Panc1 (cell line): ENCODE data around the gene GPX7.

Experiments
- SIN3A ChIP-seq: IDR thresholded peaks from 2 replicates; pipeline ENCODE4 v1.6.1; 2012; ENCODE audit warnings: low read depth, mild to moderate bottlenecking, low read length, moderate library complexity, borderline replicate concordance; ENCODE audit not compliant: insufficient read depth
- TCF7L2 ChIP-seq: IDR thresholded peaks from 2 replicates; pipeline ENCODE4 v1.6.1; 2011; ENCODE audit warnings: mild to moderate bottlenecking, low read depth, low read length, inconsistent platforms
- TF ChIP-seq, protein P1 (sequence below): fragments of 450-650 bp; IDR thresholded peaks from 2 replicates; pipeline ENCODE4 v1.5.1; 2017; ENCODE audit warnings: mild to moderate bottlenecking

DNA sequence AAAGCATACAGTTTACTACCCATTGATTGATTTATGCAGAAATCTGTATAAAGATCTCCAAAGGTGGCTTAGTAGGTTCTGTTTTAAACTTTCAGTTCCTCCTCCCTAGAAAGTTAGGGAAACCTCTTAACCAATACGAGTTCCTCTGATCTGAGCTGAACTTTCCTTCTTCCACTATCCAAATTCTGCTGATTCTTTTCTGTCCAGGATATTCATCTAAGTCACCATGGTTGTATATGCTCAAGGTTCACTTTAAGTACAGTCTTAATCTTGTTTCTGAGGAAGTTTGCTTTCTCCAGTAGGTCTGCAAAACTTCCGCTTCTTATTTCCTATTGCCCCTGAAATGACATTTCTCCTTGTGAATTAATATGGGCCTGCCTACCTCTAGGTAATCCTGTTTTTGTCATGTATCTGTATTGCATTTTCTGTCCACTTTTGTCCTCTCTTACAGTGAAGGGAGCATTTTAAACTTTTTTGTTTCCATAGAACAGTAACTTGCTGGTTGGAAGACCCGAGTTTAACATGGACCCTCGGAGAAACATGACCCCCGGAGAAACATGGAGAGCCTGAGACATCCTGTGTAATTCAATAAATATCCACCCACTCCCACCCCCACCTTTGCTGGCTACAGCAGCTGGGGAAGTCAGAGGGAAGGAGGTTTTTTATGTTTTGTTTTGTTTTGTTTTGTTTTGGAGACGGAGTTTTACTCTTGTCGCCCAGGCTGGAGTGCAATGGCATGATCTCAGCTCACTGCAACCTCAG, 32.5 kb upstream of the GPX7 start:
- TF ChIP-seq, protein P1, sequence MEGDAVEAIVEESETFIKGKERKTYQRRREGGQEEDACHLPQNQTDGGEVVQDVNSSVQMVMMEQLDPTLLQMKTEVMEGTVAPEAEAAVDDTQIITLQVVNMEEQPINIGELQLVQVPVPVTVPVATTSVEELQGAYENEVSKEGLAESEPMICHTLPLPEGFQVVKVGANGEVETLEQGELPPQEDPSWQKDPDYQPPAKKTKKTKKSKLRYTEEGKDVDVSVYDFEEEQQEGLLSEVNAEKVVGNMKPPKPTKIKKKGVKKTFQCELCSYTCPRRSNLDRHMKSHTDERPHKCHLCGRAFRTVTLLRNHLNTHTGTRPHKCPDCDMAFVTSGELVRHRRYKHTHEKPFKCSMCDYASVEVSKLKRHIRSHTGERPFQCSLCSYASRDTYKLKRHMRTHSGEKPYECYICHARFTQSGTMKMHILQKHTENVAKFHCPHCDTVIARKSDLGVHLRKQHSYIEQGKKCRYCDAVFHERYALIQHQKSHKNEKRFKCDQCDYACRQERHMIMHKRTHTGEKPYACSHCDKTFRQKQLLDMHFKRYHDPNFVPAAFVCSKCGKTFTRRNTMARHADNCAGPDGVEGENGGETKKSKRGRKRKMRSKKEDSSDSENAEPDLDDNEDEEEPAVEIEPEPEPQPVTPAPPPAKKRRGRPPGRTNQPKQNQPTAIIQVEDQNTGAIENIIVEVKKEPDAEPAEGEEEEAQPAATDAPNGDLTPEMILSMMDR: no peak
- TF ChIP-seq TCF7L2: no peak
- TF ChIP-seq SIN3A: no peak
